ENCODE data around the gene PALD1.

DNA sequence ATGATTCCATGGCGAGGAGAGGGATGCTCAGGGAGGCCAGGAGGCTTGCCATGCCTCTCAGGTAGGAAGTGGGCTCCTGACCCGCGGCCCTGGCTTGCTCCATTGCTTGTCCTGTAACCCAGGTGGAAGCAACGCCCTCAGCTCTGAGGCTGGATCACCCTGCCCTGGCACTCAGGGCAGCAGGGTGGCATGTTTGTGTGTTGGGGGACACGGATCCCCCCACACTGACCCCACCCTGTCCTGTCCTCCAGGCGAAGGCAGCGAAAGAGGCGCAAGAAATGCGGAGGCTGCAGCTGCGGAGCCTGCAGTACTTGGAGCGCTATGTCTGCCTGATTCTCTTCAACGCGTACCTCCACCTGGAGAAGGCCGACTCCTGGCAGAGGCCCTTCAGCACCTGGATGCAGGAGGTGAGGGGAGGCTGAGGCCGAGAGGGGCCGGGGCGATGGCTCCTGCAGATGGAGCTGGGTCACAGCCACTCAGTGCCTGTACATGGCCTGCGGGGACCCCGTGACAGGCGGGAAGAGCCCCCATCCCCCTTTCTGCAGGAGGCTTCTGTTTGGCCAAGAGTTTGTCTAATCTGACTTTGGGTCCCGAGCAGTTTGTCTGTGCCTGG, 85.7 kb downstream of the PALD1 start:
- TF ChIP-seq, protein P1, sequence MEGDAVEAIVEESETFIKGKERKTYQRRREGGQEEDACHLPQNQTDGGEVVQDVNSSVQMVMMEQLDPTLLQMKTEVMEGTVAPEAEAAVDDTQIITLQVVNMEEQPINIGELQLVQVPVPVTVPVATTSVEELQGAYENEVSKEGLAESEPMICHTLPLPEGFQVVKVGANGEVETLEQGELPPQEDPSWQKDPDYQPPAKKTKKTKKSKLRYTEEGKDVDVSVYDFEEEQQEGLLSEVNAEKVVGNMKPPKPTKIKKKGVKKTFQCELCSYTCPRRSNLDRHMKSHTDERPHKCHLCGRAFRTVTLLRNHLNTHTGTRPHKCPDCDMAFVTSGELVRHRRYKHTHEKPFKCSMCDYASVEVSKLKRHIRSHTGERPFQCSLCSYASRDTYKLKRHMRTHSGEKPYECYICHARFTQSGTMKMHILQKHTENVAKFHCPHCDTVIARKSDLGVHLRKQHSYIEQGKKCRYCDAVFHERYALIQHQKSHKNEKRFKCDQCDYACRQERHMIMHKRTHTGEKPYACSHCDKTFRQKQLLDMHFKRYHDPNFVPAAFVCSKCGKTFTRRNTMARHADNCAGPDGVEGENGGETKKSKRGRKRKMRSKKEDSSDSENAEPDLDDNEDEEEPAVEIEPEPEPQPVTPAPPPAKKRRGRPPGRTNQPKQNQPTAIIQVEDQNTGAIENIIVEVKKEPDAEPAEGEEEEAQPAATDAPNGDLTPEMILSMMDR (IDR thresholded peaks at IDR 0.05): no peak
- no peak for TF ChIP-seq POLR2A (IDR thresholded peaks at IDR 0.05)

All from tibial nerve (tissue), 3 donors.